Amniotic epithelial cell (primary cell): Measurements from ENCODE around the gene TXNRD2.
"Not testable (repeated sequence)": the region's sequence is repeated elsewhere in the genome, so short reads cannot be mapped to it uniquely, and the experiment has no call there.

Source experiments
- DNase-seq: peaks from one replicate; pipeline ENCODE4 v3.0.0-alpha.2; 2010; ENCODE audit warnings: low read depth

Gene TXNRD2

GRCh38 chr22:19844377-19845053 is 97.1 kb downstream of the TXNRD2 start:
- DNase-seq: no peak

- no peak for DNase-seq
Observed at GRCh38 chr22:19843857-19844376, 97.7 kb downstream of the TXNRD2 start.

- DNase-seq: no peak
Observed at GRCh38 chr22:19843107-19843856, 98.3 kb downstream of the TXNRD2 start.

- DNase-seq: no peak
Observed at GRCh38 chr22:19842393-19843106, 99.1 kb downstream of the TXNRD2 start.

GRCh38 chr22:19841641-19842392 is 99.8 kb downstream of the TXNRD2 start:
- no peak for DNase-seq

- no peak for DNase-seq
Observed at GRCh38 chr22:19840955-19841640, 100.5 kb downstream of the TXNRD2 start.

- DNase-seq: no peak
Observed at GRCh38 chr22:19840059-19840458, 101.6 kb downstream of the TXNRD2 start.

GRCh38 chr22:19837915-19838314 is 103.7 kb downstream of the TXNRD2 start:
- DNase-seq: no peak

- DNase-seq: no peak
Observed at GRCh38 chr22:19836512-19836911, 105.1 kb downstream of the TXNRD2 start.

GRCh38 chr22:19834599-19834998 is 107.0 kb downstream of the TXNRD2 start:
- DNase-seq: no peak

- DNase-seq: not testable (repeated sequence)
Observed at GRCh38 chr22:19833327-19833726, 108.3 kb downstream of the TXNRD2 start.

GRCh38 chr22:19832476-19833108 is 109.0 kb downstream of the TXNRD2 start:
- DNase-seq: no peak

- not testable (repeated sequence) for DNase-seq
Observed at GRCh38 chr22:19831979-19832378, 109.6 kb downstream of the TXNRD2 start.

- no peak for DNase-seq
Observed at GRCh38 chr22:19831016-19831415, 110.6 kb downstream of the TXNRD2 start.

- DNase-seq: no peak
Observed at GRCh38 chr22:19828035-19828401, 113.6 kb downstream of the TXNRD2 start.

- DNase-seq: no peak
Observed at GRCh38 chr22:19827341-19828034, 114.1 kb downstream of the TXNRD2 start.

GRCh38 chr22:19826619-19826950 is 115.0 kb downstream of the TXNRD2 start:
- DNase-seq: no peak

- DNase-seq: no peak
Observed at GRCh38 chr22:19825904-19826618, 115.6 kb downstream of the TXNRD2 start.
